CD1c-positive myeloid dendritic cell (primary cell): Measurements from ENCODE around the gene CCDC157.

ENCODE experiments used
- DNase-seq: peaks from one replicate; pipeline ENCODE4 v3.0.0-alpha.2; 2016; ENCODE audit errors: extremely low spot score

CCDC157 gene

GRCh38 chr22:30354644-30355043 is 2.2 kb upstream of the CCDC157 start:
- DNase-seq, result no peak

GRCh38 chr22:30357236-30357570 is 396 bp downstream of the CCDC157 start:
- DNase-seq, result no peak

- no peak for DNase-seq
Measured at GRCh38 chr22:30357650-30358215, 926 bp downstream of the CCDC157 start.

- DNase-seq, result no peak
Measured at GRCh38 chr22:30358541-30358940, 1.7 kb downstream of the CCDC157 start.

GRCh38 chr22:30361916-30362650 is 5.3 kb downstream of the CCDC157 start:
- no peak for DNase-seq

GRCh38 chr22:30362651-30363281 is 6.0 kb downstream of the CCDC157 start:
- DNase-seq, result no peak

- no peak for DNase-seq
Measured at GRCh38 chr22:30365891-30366290, 9.1 kb downstream of the CCDC157 start.

- DNase-seq, result no peak
Measured at GRCh38 chr22:30368420-30368819, 11.6 kb downstream of the CCDC157 start.

- no peak for DNase-seq
Measured at GRCh38 chr22:30370641-30371230, 13.9 kb downstream of the CCDC157 start.

- no peak for DNase-seq
Measured at GRCh38 chr22:30371321-30371720, 14.5 kb downstream of the CCDC157 start.

- DNase-seq, result no peak
Measured at GRCh38 chr22:30371981-30372380, 15.2 kb downstream of the CCDC157 start.

- DNase-seq, result peak; percentile 62
Measured at GRCh38 chr22:30372915-30373314, 16.1 kb downstream of the CCDC157 start.

- DNase-seq, result no peak
Measured at GRCh38 chr22:30373331-30374325, 16.8 kb downstream of the CCDC157 start.

GRCh38 chr22:30375312-30375849 is 18.6 kb downstream of the CCDC157 start:
- no peak for DNase-seq

GRCh38 chr22:30380011-30380410 is 23.2 kb downstream of the CCDC157 start:
- DNase-seq, result no peak

GRCh38 chr22:30381264-30381663 is 24.5 kb downstream of the CCDC157 start:
- DNase-seq, result no peak

- DNase-seq, result no peak
Measured at GRCh38 chr22:30382340-30382739, 25.5 kb downstream of the CCDC157 start.

GRCh38 chr22:30383061-30383460 is 26.3 kb downstream of the CCDC157 start:
- DNase-seq, result no peak

- no peak for DNase-seq
Measured at GRCh38 chr22:30385942-30386341, 29.1 kb downstream of the CCDC157 start.

GRCh38 chr22:30386608-30386959 is 29.8 kb downstream of the CCDC157 start:
- no peak for DNase-seq
